Mucosa of rectum (tissue), 2 donors: ENCODE data around the gene SLC35A5.
A peak's percentile ranks its signal among the peaks of the same experiment; 100 is the strongest.

Experiments used
- H3K27ac ChIP-seq, 2 donors: one replicate each; pipeline ENCODE4 v1.7.0; 2013; ENCODE audit warnings: inconsistent platforms in 2 of 2, low read depth in 2 of 2, low read length in 2 of 2
- H3K27me3 ChIP-seq, 2 donors: one replicate each; pipeline ENCODE4 v1.7.0; 2013; ENCODE audit warnings: low read length in 2 of 2; ENCODE audit not compliant: control insufficient read depth in 2 of 2, insufficient read depth in 2 of 2
- H3K36me3 ChIP-seq, 2 donors: one replicate each; pipeline ENCODE4 v1.7.0; 2013; ENCODE audit warnings: low read length in 2 of 2; ENCODE audit not compliant: control insufficient read depth in 2 of 2, insufficient read depth in 2 of 2
- H3K4me1 ChIP-seq, 2 donors: one replicate each; pipeline ENCODE4 v1.7.0; 2013; ENCODE audit warnings: low read length in 2 of 2, mild to moderate bottlenecking in 1 of 2; ENCODE audit not compliant: control insufficient read depth in 2 of 2, insufficient read depth in 2 of 2
- H3K4me3 ChIP-seq, 2 donors: one replicate each; pipeline ENCODE4 v1.7.0; 2013; ENCODE audit warnings: low read length in 2 of 2
- H3K9ac ChIP-seq, 2 donors: one replicate each; pipeline ENCODE4 v1.7.0; 2013; ENCODE audit warnings: low read length in 2 of 2, low read depth in 1 of 2, mild to moderate bottlenecking in 1 of 2
- H3K9me3 ChIP-seq, 2 donors: one replicate each; pipeline ENCODE4 v1.7.0; 2013; ENCODE audit warnings: low read length in 2 of 2; ENCODE audit not compliant: control insufficient read depth in 2 of 2
- donor health status: healthy.
- donor health status: Normal muscosa, but diverticular disease.

Gene SLC35A5

DNA sequence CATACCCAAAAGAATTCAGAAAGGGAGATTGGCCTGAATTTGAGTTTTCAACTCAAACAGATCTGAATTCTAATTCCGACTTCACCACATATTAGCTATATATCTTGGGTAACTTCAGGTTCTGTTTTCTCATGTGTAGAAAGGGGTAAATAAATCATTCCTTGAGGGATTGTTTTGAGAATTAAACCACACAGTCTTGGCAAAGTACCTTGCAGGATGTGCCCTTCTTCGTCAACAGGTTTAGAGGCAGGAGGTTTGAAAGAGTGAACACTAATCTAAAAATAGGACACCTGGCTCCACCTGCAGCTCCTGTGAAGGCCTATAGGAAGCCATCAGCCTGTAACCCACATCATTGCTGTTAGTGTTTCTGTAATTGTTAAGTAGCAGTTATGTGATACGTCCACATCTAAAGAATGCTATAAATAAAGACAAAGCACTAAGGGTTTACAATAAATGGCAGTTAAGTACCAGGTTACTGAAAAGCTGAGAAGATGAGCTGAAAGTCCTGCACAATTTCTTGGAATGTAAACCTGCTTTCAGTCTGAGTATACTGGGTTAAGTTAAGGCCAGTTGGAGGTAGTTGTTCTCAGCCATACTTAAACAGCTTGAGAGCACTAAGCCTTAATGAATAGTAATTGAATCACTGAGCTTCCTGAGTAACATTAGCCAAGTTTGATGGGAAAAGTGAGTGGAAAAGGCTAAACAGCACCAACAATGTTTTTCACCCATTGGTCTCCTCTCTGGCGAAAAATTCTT lies 73.1 kb downstream of the SLC35A5 start:
- Histone ChIP-seq H3K9ac (no peak overlapping the region), H3K4me3 (peak overlapping the region in 1 of 2 donors; percentile 34), H3K27me3 (no peaks in the 10 kb centered on the region), H3K4me1 (no peaks in the 10 kb centered on the region), H3K9me3 (no peaks in the 10 kb centered on the region), H3K27ac (peak overlapping the region; percentile 31 to 38), H3K36me3 (no peaks in the 10 kb centered on the region)
